Ectodermal cell (in vitro differentiated cells): ENCODE results near the gene SUPT4H1.

Experiments
- H3K27ac ChIP-seq: 2 replicates; pipeline ENCODE4 v1.7.0; 2013; ENCODE audit warnings: mild to moderate bottlenecking, low read depth, low read length; ENCODE audit not compliant: insufficient read depth, poor library complexity, severe bottlenecking
- H3K27me3 ChIP-seq: 2 replicates; pipeline ENCODE4 v1.7.0; 2013; ENCODE audit warnings: mild to moderate bottlenecking, low read length; ENCODE audit not compliant: insufficient read depth, control insufficient read depth, poor library complexity, severe bottlenecking
- H3K36me3 ChIP-seq: one replicate; pipeline ENCODE4 v1.7.0; 2013; ENCODE audit warnings: low read length; ENCODE audit not compliant: control insufficient read depth, insufficient read depth
- H3K4me1 ChIP-seq: one replicate; pipeline ENCODE4 v1.7.0; 2013; ENCODE audit warnings: low read length; ENCODE audit not compliant: control insufficient read depth, insufficient read depth
- H3K4me3 ChIP-seq: 2 replicates; pipeline ENCODE4 v1.7.0; 2013; ENCODE audit warnings: low read depth, low read length, control low read depth; ENCODE audit not compliant: insufficient read depth
- H3K9me3 ChIP-seq: 2 replicates; pipeline ENCODE4 v1.7.0; 2013; ENCODE audit warnings: mild to moderate bottlenecking, low read length, moderate library complexity; ENCODE audit not compliant: control insufficient read depth
- WGBS, 2 experiments: methylation state at CpG; one replicate each; pipeline ENCODE4 v1.1.7; 2013; ENCODE audit warnings: missing lambda C conversion rate in 2 of 2; 5-methylcytosine and 5-hydroxymethylcytosine counted together

The SUPT4H1 gene

GRCh38 chr17:58364270-58364942 is 12.4 kb upstream of the SUPT4H1 start:
- no peak overlapping the region for H3K4me3 ChIP-seq
- H3K27ac ChIP-seq: no peak overlapping the region
- H3K4me1 ChIP-seq: peaks cover 12% of the 10 kb centered on the region
- WGBS, 2 experiments: 44 to 51% methylated on average over 7 of the region's 7 CpGs
- H3K9me3 ChIP-seq: no peaks in the 10 kb centered on the region
- no peaks in the 10 kb centered on the region for H3K27me3 ChIP-seq
- no peaks in the 10 kb centered on the region for H3K36me3 ChIP-seq

- Histone ChIP-seq H3K36me3 (no peaks in the 10 kb centered on the region), H3K4me3 (no peak overlapping the region), H3K27ac (no peak overlapping the region), H3K27me3 (no peaks in the 10 kb centered on the region), H3K4me1 (peaks cover 12% of the 10 kb centered on the region), H3K9me3 (no peaks in the 10 kb centered on the region)
- WGBS, 2 experiments: 86 to 88% methylated on average over 8 of the region's 8 CpGs
Observed at GRCh38 chr17:58363457-58364185, 11.6 kb upstream of the SUPT4H1 start.

- Histone ChIP-seq H3K4me3 (no peak overlapping the region), H3K27ac (no peak overlapping the region), H3K27me3 (no peaks in the 10 kb centered on the region), H3K9me3 (no peaks in the 10 kb centered on the region), H3K4me1 (peaks cover 12% of the 10 kb centered on the region), H3K36me3 (no peaks in the 10 kb centered on the region)
- WGBS, 2 experiments: 89 to 93% methylated on average over 16 of the region's 16 CpGs
Observed at GRCh38 chr17:58362368-58363014, 10.5 kb upstream of the SUPT4H1 start.

- no peaks in the 10 kb centered on the region for H3K36me3 ChIP-seq
- 78 to 79% methylated on average over 5 of the region's 5 CpGs for WGBS, 2 experiments
- no peaks in the 10 kb centered on the region for H3K27me3 ChIP-seq
- H3K4me3 ChIP-seq: no peak overlapping the region
- no peak overlapping the region for H3K27ac ChIP-seq
- peaks cover 12% of the 10 kb centered on the region for H3K4me1 ChIP-seq
- no peaks in the 10 kb centered on the region for H3K9me3 ChIP-seq
Observed at GRCh38 chr17:58360296-58361063, 8.5 kb upstream of the SUPT4H1 start.

GRCh38 chr17:58358408-58359172 is 6.6 kb upstream of the SUPT4H1 start:
- no peak overlapping the region for H3K4me3 ChIP-seq
- 89 to 93% methylated on average over 16 of the region's 16 CpGs for WGBS, 2 experiments
- no peaks in the 10 kb centered on the region for H3K36me3 ChIP-seq
- H3K9me3 ChIP-seq: no peaks in the 10 kb centered on the region
- H3K27me3 ChIP-seq: no peaks in the 10 kb centered on the region
- no peak overlapping the region for H3K27ac ChIP-seq
- peaks cover 10% of the 10 kb centered on the region for H3K4me1 ChIP-seq

- Histone ChIP-seq H3K27me3 (no peaks in the 10 kb centered on the region), H3K9me3 (no peaks in the 10 kb centered on the region), H3K27ac (no peak overlapping the region), H3K4me1 (peaks cover 15% of the 10 kb centered on the region), H3K4me3 (no peak overlapping the region), H3K36me3 (no peaks in the 10 kb centered on the region)
- WGBS, 2 experiments: 94 to 95% methylated on average over 22 of the region's 22 CpGs
Observed at GRCh38 chr17:58357312-58358297, 5.6 kb upstream of the SUPT4H1 start.

- Histone ChIP-seq H3K36me3 (no peaks in the 10 kb centered on the region), H3K9me3 (no peaks in the 10 kb centered on the region), H3K27me3 (no peaks in the 10 kb centered on the region), H3K4me3 (no peak overlapping the region), H3K27ac (no peak overlapping the region), H3K4me1 (peaks cover 16% of the 10 kb centered on the region)
- WGBS, 2 experiments: 92 to 97% methylated on average over 1 of the region's 1 CpG
Observed at GRCh38 chr17:58356231-58356630, 4.2 kb upstream of the SUPT4H1 start.

GRCh38 chr17:58354541-58355216 is 2.7 kb upstream of the SUPT4H1 start:
- Histone ChIP-seq H3K27ac (no peak overlapping the region), H3K27me3 (no peaks in the 10 kb centered on the region)
- 87 to 89% methylated on average over 6 of the region's 6 CpGs for WGBS, 2 experiments

More at GRCh38 chr17:58354541-58355216, 2.7 kb upstream of the SUPT4H1 start:
- Histone ChIP-seq H3K4me1 (peaks cover 21% of the 10 kb centered on the region), H3K4me3 (no peak overlapping the region), H3K36me3 (peaks cover 3% of the 10 kb centered on the region), H3K9me3 (no peaks in the 10 kb centered on the region)
